ENCODE results near the gene ZNF287.

The ZNF287 gene

DNA sequence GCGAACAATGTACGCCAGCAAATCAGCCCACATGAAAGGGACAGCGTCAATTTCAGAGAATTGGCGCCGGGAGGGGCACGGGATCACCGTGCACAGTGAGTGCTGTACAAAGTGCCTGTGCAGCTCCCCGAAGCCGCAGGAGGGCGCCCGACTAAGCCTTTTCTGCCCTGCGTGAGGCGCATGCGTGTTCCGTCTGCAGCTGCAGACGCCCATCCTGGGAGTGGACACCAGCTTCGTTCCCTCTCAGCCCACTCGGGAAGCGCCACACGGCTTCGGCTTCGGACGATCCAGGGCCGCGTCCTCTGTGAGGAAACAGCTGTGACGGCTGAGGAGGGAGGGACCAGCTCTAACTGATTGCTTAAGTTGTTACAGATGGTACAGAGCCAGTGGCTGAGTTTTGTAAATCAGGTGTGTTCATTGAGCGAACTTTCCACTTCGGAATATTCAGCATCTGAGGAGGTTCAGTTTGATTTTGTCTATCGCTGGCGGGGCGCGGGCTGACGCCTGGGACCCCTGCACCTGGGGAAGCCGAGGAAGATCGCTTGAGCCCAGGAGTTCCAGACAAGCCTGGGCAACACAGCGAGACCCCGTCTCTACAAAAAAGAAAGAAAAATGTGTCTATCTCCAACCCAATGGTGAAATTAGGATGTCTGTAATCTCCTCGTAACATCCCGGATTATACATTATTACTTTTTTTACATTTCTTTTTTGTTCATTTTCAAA is 15.4 kb upstream of the ZNF287 start:
- peak; percentile 98 for TF ChIP-seq CTCF (conservative IDR thresholded peaks at IDR 0.05)
- peak overlapping the region; percentile 43 for H3K27ac ChIP-seq

DNA sequence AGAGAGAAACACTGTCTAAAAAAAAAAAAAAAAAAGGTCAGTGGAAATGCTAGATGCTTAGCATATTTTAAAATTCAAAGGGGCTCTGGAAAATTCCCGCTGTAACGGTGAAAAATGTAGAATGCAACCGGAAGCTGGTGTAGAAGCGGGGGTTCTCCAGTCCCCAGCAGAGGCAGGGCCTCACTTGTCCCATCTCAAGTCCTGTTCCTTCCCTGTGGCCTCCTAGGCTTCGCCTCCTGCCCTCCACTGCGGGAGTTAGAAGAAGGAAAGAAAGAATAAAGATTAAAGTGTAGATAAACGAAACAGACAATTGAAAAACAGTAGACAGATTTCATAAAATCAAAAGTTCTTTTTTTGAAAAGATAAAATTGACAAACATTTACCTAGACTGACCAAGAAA is 14.8 kb upstream of the ZNF287 start:
- H3K27ac ChIP-seq, result peak overlapping the region; percentile 43
- no peak for TF ChIP-seq CTCF (conservative IDR thresholded peaks at IDR 0.05)

DNA sequence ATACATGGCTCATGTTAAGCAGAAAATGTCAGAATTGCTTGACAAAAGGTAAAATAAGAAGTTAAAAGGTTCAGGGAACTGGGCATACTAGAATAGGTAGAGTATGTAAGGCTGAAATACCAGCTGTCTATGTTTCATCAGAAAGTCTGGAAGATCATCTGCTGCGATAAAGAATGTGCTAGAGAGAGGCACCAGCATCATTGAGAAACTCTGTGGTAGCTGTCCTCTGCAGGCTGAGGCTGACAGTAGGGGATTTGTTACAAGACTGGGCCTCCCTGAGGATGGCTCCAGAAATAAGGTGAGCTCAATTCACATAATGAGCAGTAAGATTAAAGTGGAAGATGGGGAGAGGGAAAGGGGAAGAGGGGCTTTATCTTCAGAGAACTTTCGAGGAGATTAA is 4.5 kb upstream of the ZNF287 start:
- no peak for TF ChIP-seq CTCF (conservative IDR thresholded peaks at IDR 0.05)
- H3K27ac ChIP-seq, result no peak overlapping the region

- TF ChIP-seq CTCF (conservative IDR thresholded peaks at IDR 0.05), result no peak
Observed at GRCh38 chr17:16569358-16569712, 331 bp upstream of the ZNF287 start.

GRCh38 chr17:16552637-16553045 is 16.4 kb downstream of the ZNF287 start:
- TF ChIP-seq CTCF (conservative IDR thresholded peaks at IDR 0.05), result no peak
- H3K27ac ChIP-seq, result no peak overlapping the region

More at GRCh38 chr17:16569358-16569712, 331 bp upstream of the ZNF287 start:
- no peak overlapping the region; the same call in 1 of the 2 replicates for H3K27ac ChIP-seq

DNA sequence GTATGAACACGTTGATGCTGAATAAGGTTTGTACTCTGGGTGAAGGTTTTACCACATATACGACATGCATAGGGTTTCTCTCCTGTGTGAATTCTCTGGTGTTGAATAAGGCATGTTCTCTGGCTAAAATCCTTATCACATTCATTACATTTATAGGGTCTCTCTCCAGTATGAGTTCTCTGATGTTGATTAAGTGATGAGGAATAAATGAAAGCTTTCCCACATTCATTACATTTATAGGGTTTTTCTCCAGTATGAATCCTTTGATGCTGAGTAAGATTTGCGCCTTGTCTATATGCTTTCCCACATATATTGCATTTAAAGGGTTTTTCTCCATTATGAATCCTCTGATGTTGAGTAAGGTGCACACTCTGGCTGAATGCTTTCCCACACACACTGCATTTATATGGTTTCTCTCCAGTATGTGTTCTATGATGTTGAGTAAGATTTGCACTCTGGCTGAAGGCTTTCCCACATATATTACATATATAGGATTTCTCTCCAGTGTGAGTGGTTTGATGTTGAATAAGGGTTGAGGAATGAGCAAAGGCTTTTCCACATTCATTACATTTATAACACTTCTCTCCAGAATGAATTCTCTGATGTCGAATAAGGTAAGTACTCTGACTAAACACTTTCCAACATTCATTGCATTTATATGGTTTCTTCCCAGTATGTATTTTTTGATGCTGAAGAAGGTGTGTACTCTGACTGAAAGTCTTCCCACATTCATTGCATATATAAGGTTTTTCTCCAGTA is 16.9 kb downstream of the ZNF287 start:
- H3K27ac ChIP-seq, result no peak overlapping the region
- TF ChIP-seq CTCF (conservative IDR thresholded peaks at IDR 0.05), result no peak

DNA sequence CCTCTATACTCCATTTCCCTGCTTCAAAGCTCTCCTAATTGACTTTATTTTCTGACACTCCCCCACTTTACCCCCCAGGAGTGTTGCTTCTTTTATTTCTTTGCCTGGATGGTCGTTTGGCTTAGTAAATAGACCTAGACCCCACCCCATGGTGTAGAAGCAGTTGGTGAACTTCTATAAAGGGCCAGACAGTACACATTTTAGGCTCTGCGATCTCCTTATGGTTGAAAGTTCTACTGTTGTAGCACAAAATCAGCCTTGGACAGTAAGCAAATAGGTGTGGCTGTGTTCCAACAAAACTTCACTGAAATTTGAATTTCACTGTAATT is 31.9 kb downstream of the ZNF287 start:
- H3K27ac ChIP-seq, result no peak overlapping the region
- TF ChIP-seq CTCF (conservative IDR thresholded peaks at IDR 0.05), result 0 out of 2 replicates have a peak, but pooled peaks have one; percentile 24

Measured in VCaP (cell line).